GM13976 (cell line): ENCODE results near the gene LETM1.
"Not testable (repeated sequence)": the region's sequence is repeated elsewhere in the genome, so short reads cannot be mapped to it uniquely, and the experiment has no call there.

Experiments
- DNase-seq: peaks from one replicate; pipeline ENCODE4 v3.0.0; 2012; ENCODE audit warnings: low spot score
- in situ Hi-C: fragments of 300-500 bp; cut with MboI; formaldehyde crosslinking; loops from one replicate; pipeline ENCODE4 v1.12.0; 2022; ENCODE audit warnings: low sequenced_read_pairs, mixed read lengths, inconsistent platforms; ENCODE audit not compliant: unreplicated experiment
- TF ChIP-seq, protein P1 (sequence below): IDR thresholded peaks from 2 replicates; pipeline ENCODE4 v1.5.1; 2012; ENCODE audit warnings: borderline replicate concordance, mild to moderate bottlenecking; ENCODE audit not compliant: insufficient read depth; ENCODE audit errors: extremely low read depth, missing control alignments, control extremely low read depth

Gene LETM1

DNA sequence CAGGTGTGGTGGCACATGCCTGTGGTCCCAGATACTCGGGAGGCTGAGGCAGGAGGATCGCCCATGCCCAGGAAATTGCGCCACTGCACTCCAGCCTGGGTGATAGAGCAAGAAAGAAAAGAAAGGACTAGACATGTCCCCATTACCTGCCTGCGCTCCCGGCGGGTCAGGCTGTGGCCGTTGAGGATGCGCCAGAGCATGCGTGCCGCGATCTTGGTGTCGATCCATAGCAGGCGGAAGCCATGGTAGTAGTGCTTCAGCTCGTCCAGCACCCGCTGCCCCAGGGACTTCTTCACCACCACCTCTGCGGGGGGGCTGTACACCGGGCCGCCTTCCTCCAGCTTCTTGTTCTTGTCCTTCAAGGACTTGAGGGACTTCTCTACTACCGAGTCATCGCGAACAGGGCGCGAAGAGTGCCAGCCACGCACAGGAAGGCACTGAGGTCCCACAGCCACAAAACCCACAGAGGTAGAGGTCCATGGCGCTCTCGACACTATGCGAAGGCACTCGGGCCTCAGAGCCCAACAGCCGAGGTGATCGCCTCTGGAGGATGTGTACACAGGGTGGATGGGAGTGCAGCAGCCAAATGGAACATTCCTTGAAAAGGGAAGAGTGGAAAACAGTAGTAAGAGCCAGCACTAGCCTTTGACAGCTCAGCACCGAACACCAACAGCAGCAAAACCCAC lies 14.6 kb downstream of the LETM1 start:
- TF ChIP-seq, protein P1, sequence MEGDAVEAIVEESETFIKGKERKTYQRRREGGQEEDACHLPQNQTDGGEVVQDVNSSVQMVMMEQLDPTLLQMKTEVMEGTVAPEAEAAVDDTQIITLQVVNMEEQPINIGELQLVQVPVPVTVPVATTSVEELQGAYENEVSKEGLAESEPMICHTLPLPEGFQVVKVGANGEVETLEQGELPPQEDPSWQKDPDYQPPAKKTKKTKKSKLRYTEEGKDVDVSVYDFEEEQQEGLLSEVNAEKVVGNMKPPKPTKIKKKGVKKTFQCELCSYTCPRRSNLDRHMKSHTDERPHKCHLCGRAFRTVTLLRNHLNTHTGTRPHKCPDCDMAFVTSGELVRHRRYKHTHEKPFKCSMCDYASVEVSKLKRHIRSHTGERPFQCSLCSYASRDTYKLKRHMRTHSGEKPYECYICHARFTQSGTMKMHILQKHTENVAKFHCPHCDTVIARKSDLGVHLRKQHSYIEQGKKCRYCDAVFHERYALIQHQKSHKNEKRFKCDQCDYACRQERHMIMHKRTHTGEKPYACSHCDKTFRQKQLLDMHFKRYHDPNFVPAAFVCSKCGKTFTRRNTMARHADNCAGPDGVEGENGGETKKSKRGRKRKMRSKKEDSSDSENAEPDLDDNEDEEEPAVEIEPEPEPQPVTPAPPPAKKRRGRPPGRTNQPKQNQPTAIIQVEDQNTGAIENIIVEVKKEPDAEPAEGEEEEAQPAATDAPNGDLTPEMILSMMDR: no peak
- in situ Hi-C loops: no loop called here
- DNase-seq: no peak

DNA sequence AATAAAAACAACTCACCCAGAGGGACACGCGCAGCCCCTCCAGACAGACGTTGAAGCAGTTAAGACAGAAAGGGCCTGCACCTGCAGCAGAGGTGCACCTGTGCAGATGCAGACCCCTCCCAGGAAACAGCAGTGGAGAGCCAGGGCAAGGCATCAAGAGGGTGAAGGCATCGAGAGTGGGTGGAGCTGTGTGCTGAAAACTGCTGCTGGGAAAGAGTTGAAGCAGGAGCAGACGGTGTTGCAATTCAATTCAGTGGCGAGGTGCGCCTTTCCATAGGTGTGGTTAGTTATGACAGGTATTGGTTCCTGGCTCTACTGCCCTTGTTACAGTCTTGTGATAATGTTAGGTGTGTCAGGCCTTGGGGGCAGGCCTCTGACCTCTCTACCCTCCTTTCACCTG lies 16.7 kb downstream of the LETM1 start:
- TF ChIP-seq, protein P1: no peak
- DNase-seq: no peak
- in situ Hi-C loops: no loop called here

DNA sequence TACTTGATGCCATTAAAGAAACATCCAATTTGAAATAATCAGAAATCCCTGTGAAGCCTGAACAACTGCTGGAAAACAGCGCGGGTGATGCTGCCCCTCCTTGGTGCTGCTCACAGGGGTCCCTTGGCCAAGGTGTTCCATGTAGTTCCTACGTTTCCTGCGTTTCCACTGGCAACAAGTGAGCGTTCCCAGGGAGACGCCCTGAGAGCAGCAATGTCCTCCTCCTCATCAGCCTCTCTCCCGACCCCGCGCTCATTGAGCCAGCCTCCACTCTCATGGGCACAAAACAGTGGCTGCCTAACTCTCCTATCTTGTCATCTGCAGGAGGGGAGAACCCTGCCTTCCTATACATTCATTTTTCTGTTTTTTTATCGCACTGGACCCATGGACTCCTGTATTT lies 18.9 kb downstream of the LETM1 start:
- TF ChIP-seq, protein P1: no peak
- in situ Hi-C loops: no loop called here
- DNase-seq: no peak

DNA sequence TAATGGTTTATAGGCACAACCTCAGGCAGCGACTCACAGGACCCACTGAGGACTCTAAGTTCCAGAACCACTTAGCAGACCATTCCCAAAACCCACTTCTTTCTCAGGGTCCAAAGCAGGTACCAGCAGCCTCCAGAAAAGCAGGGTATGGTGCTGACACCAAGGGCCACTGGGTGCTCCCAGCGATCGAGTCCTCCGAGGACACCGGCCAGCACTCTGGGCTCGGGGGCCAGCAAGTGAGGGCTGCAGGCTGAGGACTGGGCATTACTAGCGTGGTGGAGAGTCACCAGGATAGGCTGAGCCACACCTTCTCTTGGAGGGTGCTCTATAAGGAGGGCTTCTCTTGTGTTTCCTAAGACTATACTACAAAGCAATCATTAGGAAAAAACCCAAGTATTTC lies 19.3 kb downstream of the LETM1 start:
- TF ChIP-seq, protein P1: no peak
- DNase-seq: no peak
- in situ Hi-C loops: no loop called here

DNA sequence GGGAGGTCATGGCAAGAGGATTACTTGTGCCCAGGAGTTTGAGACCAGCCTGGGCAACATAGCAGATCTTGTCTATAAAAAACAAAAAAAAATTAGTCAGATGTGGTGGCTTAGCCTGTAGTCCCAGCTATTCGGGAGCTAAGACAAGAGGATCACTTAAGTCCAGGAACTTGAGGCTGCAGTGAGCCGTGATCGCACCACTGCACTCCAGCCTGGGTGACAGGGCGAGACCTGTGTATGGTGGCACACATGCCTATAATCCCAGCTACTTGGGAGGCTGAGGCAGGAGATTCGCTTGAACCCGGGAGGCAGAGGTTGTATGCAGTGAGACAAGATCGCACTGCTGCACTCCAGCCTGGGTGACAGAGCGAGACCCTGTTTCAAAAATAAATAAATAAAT lies 20.1 kb downstream of the LETM1 start:
- in situ Hi-C loops: not testable (repeated sequence)

DNA sequence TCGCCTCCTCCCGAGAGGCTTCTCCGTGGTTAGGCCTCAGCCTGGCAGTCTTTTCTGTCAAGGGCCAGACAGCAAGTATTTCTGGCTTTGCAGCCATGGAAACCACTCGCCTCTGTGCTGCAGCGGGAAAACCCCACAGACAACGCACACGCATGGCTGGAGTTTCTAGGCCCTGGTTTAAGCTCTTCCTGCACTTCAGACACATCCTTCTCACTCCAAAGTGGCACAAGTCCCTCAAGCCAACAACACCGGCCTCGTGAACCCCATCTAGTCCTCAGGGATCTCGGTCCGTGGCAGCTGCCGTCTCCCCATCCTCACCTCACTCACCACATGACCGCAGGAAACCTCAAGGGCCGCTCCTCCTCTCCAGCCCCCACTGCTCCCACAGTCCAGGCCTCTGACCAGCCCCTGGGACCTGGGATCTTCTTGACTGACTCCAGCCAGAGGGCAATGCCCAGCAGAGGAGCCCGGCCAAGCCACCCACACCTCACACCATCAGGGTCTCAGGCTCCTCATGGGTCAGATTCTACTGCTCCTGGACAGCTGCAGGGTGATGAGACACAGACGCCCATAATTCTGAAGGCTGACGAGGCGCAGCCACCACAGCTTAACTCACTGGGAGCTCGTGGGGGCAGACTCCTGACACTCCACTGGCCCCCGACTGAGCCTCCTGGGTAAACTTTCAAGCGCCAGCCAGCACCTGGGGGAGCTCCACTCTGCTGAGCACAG lies 21.7 kb downstream of the LETM1 start:
- in situ Hi-C loops: no loop called here
- DNase-seq: peak; percentile 92
- TF ChIP-seq, protein P1: no peak

More for the DNA sequence above, 20.1 kb downstream of the LETM1 start:
- not testable (repeated sequence) for DNase-seq
